UCSD-AML1 (cell line): Measurements from ENCODE around the gene HAVCR2.

Experiments used
- DNase-seq: peaks from one replicate; lab custom pipeline; 2025; ENCODE audit not compliant: unreplicated experiment; lab: John Stamatoyannopoulos, UW

The HAVCR2 gene

DNA sequence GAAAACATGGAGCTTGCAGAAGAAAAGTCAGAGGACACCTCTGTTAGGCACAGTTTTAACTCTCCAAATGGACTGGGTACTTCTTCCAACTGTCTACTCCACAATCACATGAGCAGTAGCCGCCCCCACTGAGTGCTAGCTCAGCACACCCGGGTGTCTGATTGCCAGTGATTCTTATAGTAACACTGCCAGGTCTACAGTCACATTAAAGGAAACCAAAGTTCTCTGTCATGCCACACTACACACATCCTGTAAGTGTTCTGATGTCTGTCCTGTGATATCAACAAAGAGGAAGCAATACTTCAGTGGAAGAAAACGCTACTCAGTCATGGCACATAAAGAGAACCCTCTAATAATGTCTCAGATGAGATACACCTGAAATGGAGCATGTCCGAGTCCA is at the start of gene HAVCR2:
HAVCR2 (minus strand) TSS at position 69 of the 400 bp plus-strand sequence; CDS start at position 8, 61 bp downstream.
- peak; percentile 53 for DNase-seq

DNA sequence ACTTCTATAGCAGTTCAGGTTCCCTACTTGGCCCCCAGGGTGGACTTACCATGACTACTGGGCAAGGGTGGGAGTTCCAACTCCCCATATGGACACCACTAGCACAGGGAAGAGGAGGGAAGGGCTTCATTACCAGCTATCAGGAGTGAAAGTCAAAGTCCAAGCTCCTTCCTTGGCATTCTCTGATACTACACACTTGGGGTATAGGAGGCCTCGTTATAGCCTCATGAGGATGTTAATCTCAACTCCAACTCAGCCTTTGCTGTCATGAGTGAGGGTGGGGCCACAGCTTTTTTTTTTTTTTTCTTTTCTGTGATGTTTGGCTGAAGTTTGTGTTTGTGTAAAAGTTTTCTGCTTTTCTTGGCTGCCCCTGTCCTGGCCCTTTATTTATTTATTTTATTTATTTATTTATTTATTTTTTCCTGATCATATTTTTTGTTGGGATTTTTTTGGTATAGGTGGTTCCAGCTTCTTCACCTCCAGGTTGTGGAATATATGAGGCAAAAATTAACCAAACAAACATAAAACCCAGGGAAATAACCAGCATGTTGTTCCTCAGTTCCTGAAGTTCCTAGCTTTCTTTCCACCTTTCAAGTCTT is 48.5 kb upstream of the HAVCR2 start:
- no peak for DNase-seq

- no peak for DNase-seq
Measured at GRCh38 chr5:157155297-157155696, 46.5 kb upstream of the HAVCR2 start.

GRCh38 chr5:157150995-157151394 is 42.2 kb upstream of the HAVCR2 start:
- no peak for DNase-seq

- peak; percentile 34 for DNase-seq
Measured at GRCh38 chr5:157148734-157149615, 40.1 kb upstream of the HAVCR2 start.

DNA sequence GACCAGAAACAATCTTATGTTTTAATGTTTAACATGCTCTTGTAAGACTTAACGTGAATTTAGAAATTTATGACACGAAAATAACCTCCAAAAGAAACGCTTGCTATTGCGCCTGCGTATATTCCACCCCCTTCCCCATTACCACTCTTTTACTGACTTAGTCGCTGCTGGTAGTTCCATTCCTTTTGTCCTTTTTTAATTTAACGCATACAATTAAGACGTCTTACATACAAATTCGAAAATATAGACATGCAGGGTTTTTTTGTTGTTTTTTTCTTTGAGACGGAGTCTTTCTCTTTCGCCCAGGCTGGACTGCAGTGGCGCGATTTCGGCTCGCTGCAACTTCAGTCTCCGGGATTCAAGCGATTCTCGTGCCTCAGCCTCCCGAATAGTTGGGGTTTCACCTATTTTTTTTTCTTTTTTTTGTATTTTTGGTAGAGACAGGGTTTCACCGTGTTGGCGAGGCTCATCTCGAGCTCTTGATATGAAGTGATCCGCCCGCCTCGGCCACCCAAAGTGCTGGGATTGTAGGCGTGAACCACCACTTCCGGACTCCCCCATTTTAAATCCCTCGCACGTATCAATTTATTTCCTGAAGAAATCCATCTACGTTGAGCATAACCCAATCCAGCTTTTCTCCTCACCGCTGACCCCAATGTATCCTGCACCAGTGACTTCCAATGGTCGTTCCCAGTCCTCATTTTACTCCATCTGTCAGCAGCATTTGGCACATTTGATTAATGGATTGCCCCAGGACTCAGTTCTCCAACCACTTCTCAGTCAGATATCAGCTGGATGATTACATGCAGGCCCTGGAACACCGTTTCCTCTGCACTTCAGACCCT is 34.5 kb upstream of the HAVCR2 start:
- DNase-seq = peak; percentile 33

DNA sequence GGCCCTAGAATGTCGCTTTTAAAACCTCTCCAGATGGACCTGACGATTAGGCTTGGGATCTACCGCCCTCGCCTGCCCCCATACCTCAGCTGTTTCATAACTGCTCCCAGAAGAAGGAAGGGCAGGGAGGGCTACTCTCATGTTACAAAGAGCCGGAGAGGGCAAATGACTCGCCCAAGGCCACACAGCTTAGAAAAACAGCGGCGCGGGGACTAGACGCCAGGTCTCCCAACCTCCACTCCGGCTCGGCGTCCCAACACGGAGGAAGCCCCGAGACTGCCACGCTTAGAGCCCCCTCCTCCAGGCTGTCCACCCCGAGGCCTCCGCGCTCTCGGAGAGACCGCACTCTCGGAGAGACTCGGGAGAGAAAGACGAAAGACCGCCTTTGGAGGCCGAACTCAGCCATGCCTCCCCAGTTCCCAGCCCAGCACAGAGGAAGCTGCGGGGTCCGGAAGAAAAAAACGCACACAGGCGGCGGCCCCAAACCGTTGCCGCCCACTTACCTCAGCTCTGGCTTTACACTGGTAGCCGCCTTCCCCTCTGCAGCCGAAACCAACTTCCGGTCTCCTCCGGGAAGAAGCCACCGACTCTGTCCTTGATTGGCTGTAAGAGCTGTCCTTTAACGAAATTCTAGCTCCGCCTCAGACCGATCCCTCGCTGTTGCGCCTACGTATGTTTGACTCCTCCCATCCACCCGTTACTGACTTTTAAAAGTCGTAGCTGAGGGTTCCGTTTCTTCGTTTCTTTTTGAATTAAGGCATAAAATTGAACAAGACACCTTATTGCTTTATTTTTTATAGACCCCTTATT is 33.7 kb upstream of the HAVCR2 start, which contains the start of gene MED7:
MED7 (minus strand) TSS at position 549 of the 810 bp plus-strand sequence. CDS start 3,434 bp downstream, outside the sequence.
- DNase-seq = peak; percentile 91

DNA sequence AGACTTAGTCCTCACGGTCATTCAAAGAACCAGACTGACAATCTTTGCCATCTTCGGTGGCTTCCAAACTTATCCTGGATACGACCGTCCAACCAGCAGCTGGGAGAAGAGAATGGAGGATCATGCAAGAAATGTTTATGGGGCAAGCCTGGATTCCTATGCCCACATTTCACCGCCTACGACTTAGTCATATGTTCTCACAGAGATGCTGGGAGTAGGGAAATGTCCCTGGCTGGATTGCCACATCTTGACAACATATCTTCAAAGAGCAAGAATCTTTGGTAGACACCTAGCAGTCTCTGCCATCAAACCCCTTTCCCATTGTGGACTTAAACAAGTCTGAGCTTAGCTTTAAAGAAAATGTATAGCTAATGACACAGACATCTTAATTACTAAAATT is 28.8 kb upstream of the HAVCR2 start:
- no peak for DNase-seq

DNA sequence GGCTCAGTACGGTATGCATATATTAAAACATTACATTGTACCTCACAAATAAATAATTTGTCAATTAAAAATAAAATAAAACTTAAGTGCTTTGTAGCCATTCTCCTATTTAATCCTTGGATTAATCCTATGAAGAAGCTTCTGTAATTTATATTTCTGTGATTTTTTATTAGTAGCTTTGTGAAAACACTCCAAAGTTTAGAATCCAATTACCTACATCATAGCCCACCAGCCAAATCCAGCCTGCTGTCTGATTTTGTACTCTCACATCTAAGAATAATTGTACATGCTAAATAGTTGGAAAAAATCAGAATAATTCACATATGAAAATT is 23.4 kb upstream of the HAVCR2 start:
- DNase-seq = no peak

GRCh38 chr5:157130925-157131324 is 22.1 kb upstream of the HAVCR2 start:
- no peak for DNase-seq

DNA sequence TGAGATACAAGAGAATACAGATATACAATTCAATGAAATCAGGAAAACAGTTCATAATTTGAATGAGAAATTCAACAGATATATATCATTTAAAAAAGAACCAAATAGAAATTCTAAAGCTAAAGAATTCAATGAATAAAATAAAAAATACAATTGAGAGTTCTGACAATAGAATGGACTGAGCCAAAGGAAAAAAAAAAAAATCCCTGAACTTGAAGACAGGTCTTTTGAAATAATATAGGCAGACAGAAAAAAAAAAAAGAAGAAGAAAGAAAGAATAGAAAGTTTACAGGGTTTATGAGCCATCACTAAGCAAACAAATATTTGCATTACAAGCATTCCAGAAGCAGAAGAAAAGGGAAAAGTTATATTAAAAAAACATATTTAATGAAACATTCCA is 12.9 kb upstream of the HAVCR2 start:
- DNase-seq = no peak

- DNase-seq = no peak
Measured at GRCh38 chr5:157120102-157120501, 11.3 kb upstream of the HAVCR2 start.

DNA sequence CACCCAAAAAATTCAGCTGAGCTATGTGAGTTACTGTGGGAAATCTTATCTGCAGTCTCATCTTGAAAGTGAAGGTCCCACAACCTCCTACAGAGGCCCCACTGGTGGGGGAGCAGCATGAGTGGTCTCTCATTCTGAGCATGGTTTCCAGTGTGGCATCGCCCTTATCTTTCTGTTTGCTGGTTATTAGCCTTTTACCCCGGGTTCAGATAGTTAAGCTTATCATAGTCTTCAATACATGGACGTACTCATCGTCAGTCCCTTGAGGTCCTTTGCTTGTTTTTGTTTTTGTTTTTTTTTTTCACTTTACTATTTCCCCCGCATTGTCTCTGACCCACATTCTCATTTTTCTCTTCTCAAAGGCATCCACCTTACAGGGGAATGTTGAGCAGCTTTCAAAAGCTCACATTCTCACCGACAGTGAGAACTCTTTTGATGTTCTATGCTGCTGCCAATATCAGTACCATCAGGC is 7.7 kb upstream of the HAVCR2 start:
- DNase-seq = no peak

DNA sequence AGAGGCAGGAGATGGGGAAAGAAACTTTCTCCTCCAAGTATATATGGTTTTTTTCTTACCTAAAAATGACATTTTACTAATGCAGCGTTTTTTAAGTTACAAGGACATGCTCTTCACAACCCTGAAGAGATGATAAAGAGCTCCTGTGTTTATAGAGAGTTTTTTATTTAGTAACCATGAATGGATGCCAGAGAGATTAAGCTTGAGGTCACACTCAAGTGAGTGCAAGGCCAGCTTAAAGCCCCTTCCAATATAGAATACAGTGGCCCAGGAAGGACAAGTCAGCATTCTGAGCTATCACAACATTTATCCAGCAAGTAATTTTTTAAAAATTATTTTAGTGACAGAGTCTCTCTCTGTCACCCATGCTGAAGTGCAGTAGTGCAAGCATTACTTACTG is 6.7 kb upstream of the HAVCR2 start:
- DNase-seq = no peak

DNA sequence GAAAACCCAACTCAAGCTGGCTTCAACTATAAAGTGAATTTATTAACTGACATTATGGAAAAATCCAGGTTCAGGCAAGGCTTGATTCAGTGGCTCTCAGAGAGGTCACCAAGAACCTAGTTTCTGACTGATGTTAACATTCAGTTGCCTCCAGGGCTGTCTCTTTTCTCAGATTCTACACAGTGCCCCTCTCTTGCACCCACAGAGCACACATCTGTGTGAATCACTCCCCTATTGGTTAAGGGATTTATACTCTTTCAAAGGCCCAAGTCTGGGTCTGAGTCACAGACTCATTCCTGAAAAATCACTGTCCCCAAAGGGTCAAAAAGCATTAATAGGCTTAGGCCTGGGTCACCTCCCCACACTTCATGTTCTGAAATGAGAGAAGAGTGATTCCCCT is 6.2 kb upstream of the HAVCR2 start:
- DNase-seq = no peak

GRCh38 chr5:157113002-157113401 is 4.2 kb upstream of the HAVCR2 start:
- DNase-seq = no peak

- peak; percentile 39 for DNase-seq
Measured at GRCh38 chr5:157109744-157110143, 900 bp upstream of the HAVCR2 start.

DNA sequence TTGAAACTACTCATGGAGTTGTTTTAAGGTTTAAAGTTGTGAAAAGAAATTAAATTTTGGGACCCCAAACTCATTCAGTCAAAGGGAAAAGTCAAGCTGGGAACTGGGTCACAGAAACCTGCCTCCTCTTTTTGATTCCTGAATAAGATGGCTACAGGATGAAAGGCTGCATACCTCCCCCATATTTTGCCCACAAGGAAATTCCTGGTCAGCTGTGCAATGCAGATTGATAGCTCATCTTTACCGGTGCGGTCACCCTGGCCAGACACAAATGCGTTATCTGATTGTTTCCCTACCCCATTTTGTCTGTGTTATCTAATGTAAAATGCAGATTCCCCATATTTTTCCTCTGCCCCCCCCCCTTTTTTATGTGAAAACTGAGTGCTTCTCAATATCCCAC is 1.3 kb downstream of the HAVCR2 start:
- DNase-seq = no peak

GRCh38 chr5:157106630-157107461 is 2.0 kb downstream of the HAVCR2 start:
- DNase-seq = peak; percentile 30
